Parathyroid adenoma (tissue), 2 donors: ENCODE data around the gene TSPAN6.

Experiments used
- H2AFZ ChIP-seq: fragments of 300-600 bp; sonication (generic); one replicate; pipeline ENCODE4 v1.7.0; 2017; ENCODE audit warnings: antibody characterized with exemption, mild to moderate bottlenecking
- H3K27ac ChIP-seq: fragments of 300-600 bp; sonication (generic); one replicate; pipeline ENCODE4 v1.7.0; 2017
- H3K27me3 ChIP-seq: fragments of 300-600 bp; sonication (generic); one replicate; pipeline ENCODE4 v1.7.0; 2017; ENCODE audit warnings: low read length; ENCODE audit not compliant: control insufficient read depth, insufficient read depth
- H3K36me3 ChIP-seq: fragments of 300-600 bp; sonication (generic); one replicate; pipeline ENCODE4 v1.7.0; 2017; ENCODE audit warnings: low read length; ENCODE audit not compliant: control insufficient read depth, insufficient read depth
- H3K4me1 ChIP-seq: fragments of 300-600 bp; sonication (generic); one replicate; pipeline ENCODE4 v1.7.0; 2017; ENCODE audit warnings: control low read depth
- H3K4me2 ChIP-seq: fragments of 300-600 bp; sonication (generic); one replicate; pipeline ENCODE4 v1.7.0; 2017; ENCODE audit warnings: low read length
- H3K4me3 ChIP-seq: fragments of 300-600 bp; sonication (generic); one replicate; pipeline ENCODE4 v1.7.0; 2017; ENCODE audit warnings: low read depth, low read length
- H3K79me2 ChIP-seq: fragments of 300-600 bp; sonication (generic); one replicate; pipeline ENCODE4 v1.7.0; 2017; ENCODE audit warnings: control low read depth
- H3K9ac ChIP-seq: fragments of 300-600 bp; sonication (generic); one replicate; pipeline ENCODE4 v1.7.0; 2017; ENCODE audit warnings: mild to moderate bottlenecking
- H3K9me3 ChIP-seq: fragments of 300-600 bp; sonication (generic); one replicate; pipeline ENCODE4 v1.7.0; 2017; ENCODE audit warnings: low read length; ENCODE audit not compliant: control insufficient read depth
- TF ChIP-seq, protein P1 (sequence below): fragments of 300-600 bp; sonication (generic); IDR thresholded peaks from one replicate; pipeline ENCODE4 v1.7.0; 2017; ENCODE audit warnings: antibody characterized with exemption, mild to moderate bottlenecking
- donor health status: primary hyperparathyroidism.

TSPAN6 gene

DNA sequence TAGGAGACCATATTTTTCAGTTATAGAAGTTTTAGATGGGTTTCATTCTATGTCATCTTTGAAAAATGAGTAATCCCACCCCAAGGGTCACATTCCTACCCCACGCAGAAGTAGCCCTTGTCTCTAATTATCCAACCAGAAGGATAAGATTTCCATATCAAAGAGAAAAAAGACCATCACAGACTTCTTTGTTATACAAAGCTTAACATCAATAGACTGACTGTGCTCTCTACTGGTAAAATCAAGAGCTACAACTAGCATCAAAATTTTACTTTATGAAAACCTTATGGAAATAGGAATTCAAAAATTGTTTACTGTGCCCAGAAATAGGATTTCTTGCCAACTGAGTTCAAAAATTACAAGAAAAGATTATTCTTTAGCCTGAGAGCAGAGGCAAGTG, 27.0 kb downstream of the TSPAN6 start:
- no peak overlapping the region for H3K9ac ChIP-seq
- no peak overlapping the region for H3K27ac ChIP-seq
- H3K4me3 ChIP-seq = no peak overlapping the region
- TF ChIP-seq, protein P1, sequence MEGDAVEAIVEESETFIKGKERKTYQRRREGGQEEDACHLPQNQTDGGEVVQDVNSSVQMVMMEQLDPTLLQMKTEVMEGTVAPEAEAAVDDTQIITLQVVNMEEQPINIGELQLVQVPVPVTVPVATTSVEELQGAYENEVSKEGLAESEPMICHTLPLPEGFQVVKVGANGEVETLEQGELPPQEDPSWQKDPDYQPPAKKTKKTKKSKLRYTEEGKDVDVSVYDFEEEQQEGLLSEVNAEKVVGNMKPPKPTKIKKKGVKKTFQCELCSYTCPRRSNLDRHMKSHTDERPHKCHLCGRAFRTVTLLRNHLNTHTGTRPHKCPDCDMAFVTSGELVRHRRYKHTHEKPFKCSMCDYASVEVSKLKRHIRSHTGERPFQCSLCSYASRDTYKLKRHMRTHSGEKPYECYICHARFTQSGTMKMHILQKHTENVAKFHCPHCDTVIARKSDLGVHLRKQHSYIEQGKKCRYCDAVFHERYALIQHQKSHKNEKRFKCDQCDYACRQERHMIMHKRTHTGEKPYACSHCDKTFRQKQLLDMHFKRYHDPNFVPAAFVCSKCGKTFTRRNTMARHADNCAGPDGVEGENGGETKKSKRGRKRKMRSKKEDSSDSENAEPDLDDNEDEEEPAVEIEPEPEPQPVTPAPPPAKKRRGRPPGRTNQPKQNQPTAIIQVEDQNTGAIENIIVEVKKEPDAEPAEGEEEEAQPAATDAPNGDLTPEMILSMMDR = peak; percentile 23
- H3K36me3 ChIP-seq = no peaks in the 10 kb centered on the region
- no peaks in the 10 kb centered on the region for H3K9me3 ChIP-seq
- no peak overlapping the region for H3K4me2 ChIP-seq
- H3K79me2 ChIP-seq = no peaks in the 10 kb centered on the region
- no peaks in the 10 kb centered on the region for H3K27me3 ChIP-seq
- no peak overlapping the region for H2AFZ ChIP-seq
- peaks cover 2% of the 10 kb centered on the region for H3K4me1 ChIP-seq

GRCh38 chrX:100606753-100607152, 29.9 kb downstream of the TSPAN6 start:
- Histone ChIP-seq H3K36me3 (no peaks in the 10 kb centered on the region), H3K9me3 (no peaks in the 10 kb centered on the region), H3K27ac (no peak overlapping the region), H3K4me2 (no peak overlapping the region), H3K27me3 (no peaks in the 10 kb centered on the region), H3K9ac (no peak overlapping the region), H3K79me2 (no peaks in the 10 kb centered on the region), H3K4me3 (no peak overlapping the region), H3K4me1 (peaks cover 2% of the 10 kb centered on the region), H2AFZ (no peak overlapping the region)
- TF ChIP-seq, protein P1 = no peak

GRCh38 chrX:100600758-100601157, 35.8 kb downstream of the TSPAN6 start:
- Histone ChIP-seq H3K4me3 (no peak overlapping the region), H3K4me1 (no peaks in the 10 kb centered on the region), H3K9ac (no peak overlapping the region), H3K27ac (no peak overlapping the region), H3K36me3 (no peaks in the 10 kb centered on the region), H3K27me3 (no peaks in the 10 kb centered on the region), H2AFZ (no peak overlapping the region), H3K4me2 (no peak overlapping the region), H3K79me2 (no peaks in the 10 kb centered on the region), H3K9me3 (no peaks in the 10 kb centered on the region)
- TF ChIP-seq, protein P1 = no peak

GRCh38 chrX:100600340-100600739, 36.3 kb downstream of the TSPAN6 start:
- Histone ChIP-seq H3K4me3 (no peak overlapping the region), H3K4me1 (no peaks in the 10 kb centered on the region), H3K4me2 (no peak overlapping the region), H3K27ac (no peak overlapping the region), H3K27me3 (no peaks in the 10 kb centered on the region), H3K36me3 (no peaks in the 10 kb centered on the region), H2AFZ (no peak overlapping the region), H3K9me3 (no peaks in the 10 kb centered on the region), H3K9ac (no peak overlapping the region), H3K79me2 (no peaks in the 10 kb centered on the region)
- TF ChIP-seq, protein P1 = no peak

DNA sequence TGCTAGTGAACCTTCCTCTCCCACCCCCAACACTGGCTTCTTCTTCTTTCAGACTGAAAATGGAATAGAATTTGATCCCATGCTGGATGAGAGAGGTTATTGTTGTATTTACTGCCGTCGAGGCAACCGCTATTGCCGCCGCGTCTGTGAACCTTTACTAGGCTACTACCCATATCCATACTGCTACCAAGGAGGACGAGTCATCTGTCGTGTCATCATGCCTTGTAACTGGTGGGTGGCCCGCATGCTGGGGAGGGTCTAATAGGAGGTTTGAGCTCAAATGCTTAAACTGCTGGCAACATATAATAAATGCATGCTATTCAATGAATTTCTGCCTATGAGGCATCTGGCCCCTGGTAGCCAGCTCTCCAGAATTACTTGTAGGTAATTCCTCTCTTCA, 37.1 kb downstream of the TSPAN6 start:
- H3K4me1 ChIP-seq = no peaks in the 10 kb centered on the region
- no peaks in the 10 kb centered on the region for H3K36me3 ChIP-seq
- H2AFZ ChIP-seq = no peak overlapping the region
- TF ChIP-seq, protein P1 = no peak
- no peak overlapping the region for H3K9ac ChIP-seq
- H3K79me2 ChIP-seq = no peaks in the 10 kb centered on the region
- no peak overlapping the region for H3K27ac ChIP-seq
- H3K27me3 ChIP-seq = no peaks in the 10 kb centered on the region
- H3K4me3 ChIP-seq = no peak overlapping the region
- H3K4me2 ChIP-seq = no peak overlapping the region
- no peaks in the 10 kb centered on the region for H3K9me3 ChIP-seq
